GM12801 (cell line): ENCODE results near the gene HK1.

Experiments used
- CTCF ChIP-seq: IDR thresholded peaks from one replicate; pipeline ENCODE4 v1.5.1; 2011; ENCODE audit warnings: control low read depth; ENCODE audit not compliant: insufficient read length; ENCODE audit errors: extremely low read depth

HK1 gene

DNA sequence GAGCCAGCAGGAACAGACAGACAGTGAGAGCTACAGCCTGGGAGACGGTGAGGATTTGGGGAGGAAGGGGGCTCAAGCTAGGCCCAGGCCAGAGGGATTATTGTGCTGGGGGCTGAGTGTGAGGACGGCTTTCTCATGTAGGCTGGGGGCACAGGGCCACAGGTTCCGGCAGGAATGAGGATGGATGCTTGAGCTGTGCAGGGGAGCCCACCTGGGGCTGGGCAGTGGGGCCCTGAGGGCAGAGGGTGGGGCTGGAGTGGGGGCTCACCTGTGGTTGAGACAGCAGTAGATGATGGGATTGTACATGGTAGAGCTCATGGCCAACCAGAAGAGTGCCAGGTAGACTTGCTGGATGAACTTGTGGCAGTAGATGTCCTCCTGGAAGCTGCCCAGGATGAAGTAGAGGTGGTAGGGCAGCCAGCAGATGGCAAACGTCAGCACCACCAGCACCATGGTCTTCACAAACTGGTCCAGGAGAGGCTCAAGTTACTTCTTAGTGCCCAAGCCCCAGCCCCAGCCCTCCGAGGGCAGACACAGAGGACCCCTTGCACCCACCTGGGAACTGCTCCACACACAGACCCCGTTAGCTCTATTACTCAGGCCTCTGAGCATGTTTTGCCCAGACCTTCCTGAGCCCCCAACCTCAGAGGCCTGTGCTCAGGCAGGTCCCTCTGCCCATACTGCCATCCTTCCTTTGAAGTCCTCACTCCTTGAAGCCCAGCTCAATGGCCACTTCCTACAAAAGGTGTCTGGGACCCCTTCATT is 128.7 kb downstream of the HK1 start:
- no peak for TF ChIP-seq CTCF

DNA sequence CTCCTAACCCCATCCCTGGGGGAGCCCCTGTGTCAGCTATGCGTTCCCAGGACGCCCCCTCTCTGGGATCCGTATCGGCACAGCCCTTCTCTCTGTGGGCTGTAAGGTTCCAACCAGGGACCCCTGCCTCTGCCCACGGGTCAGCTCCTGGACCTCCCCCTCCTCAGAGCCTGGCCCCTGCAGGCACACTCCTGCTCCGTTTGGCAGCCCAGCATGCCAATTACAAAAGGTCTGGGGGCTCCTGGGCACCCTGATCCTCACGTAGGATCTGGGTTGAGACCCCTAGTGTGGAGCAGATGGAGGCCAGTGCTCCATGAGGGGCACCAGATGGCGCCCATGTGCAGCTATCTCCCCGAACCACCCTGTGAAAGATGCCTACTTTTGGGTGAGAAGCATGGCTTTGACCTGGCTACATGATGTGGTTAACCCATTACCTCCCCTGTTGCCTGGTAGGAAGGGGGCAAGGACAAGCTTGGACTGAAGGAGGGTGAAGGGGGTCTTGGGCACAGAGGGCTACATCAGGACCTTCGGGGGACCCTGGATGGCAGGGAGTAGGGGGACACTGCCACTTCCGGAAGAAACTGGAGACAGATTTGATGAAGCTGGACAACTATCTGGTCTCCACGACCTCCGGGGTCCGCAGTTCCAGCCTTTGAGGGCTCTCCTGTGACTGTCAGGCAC is 129.5 kb downstream of the HK1 start:
- TF ChIP-seq CTCF: no peak

GRCh38 chr10:69408318-69409175 is 130.3 kb downstream of the HK1 start:
- TF ChIP-seq CTCF: no peak

- TF ChIP-seq CTCF: no peak
Measured at GRCh38 chr10:69409176-69409495, 130.8 kb downstream of the HK1 start.

- no peak for TF ChIP-seq CTCF
Measured at GRCh38 chr10:69409968-69410367, 131.7 kb downstream of the HK1 start.

GRCh38 chr10:69410487-69410886 is 132.2 kb downstream of the HK1 start:
- no peak for TF ChIP-seq CTCF

- no peak for TF ChIP-seq CTCF
Measured at GRCh38 chr10:69411476-69411875, 133.2 kb downstream of the HK1 start.
